ENCODE results near the gene BNIP2.

DNA sequence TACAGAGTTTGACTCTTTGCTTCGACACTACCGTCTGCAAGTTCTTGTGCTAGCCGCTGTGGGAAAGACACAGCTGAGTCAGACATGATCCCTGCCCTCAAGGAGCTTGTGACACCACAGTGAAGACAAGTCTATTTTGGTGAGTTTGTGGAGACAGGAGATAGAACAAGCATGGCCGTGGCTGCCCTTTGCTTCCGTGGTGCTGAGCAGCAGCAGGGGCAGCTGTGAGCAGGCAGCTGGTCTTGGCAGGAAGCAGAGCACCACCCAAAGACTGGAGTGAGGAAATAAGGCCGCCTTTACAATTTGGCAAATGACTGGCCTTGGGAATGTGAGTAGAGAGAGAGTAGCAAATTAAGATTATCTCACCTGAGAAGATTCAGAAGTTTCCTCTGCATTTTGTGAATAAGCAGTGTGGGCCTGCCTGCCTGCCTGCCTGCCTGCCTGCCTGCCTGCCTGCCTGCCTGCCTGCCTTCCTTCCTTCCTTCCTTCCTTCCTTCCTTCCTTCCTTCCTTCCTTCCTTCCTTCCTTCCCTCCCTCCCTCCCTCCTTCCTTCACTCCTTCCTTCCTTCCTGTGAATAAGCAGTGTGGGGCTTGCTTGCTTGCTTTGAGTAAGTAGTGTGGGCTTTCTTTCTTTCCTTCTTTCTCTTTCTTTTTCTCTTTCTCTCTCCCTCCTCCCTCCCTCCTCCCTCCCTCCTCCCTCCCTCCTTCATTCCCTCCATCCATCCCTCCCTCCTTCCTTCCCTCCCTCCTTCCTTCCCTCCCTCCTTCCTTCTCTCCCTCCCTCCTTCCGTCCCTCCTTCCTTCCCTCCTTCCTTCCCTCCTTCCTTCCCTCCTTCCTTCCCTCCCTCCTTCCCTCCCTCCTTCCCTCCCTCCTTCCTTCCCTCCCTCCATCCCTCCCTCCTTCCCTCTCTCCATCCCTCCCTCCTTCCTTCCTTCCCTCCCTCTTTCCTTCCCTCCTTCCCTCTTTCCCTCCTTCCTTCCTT, 79.1 kb downstream of the BNIP2 start:
- TF ChIP-seq CTCF (IDR thresholded peaks at IDR 0.05), result no peak
- no peak for TF ChIP-seq EZH2 (IDR thresholded peaks at IDR 0.05)

Data from neural progenitor cell (in vitro differentiated cells).